HAP-1 (cell line): ENCODE results near the gene HMGB3.
"Not testable (repeated sequence)": the region's sequence is repeated elsewhere in the genome, so short reads cannot be mapped to it uniquely, and the experiment has no call there.

ENCODE experiments used
- DNase-seq, 2 experiments: peaks; one replicate each; pipeline ENCODE4 v3.0.0-alpha.2; 2016 to 2020; ENCODE audit warnings: low spot score in 2 of 2
- H3K27me3 ChIP-seq: fragments of 250-450 bp; sonication (Bioruptor Pico); 2 replicates; pipeline ENCODE4 v1.5.1; 2020; ENCODE audit warnings: low read depth, mild to moderate bottlenecking, moderate library complexity
- H3K36me3 ChIP-seq: fragments of 250-450 bp; sonication (Bioruptor Pico); replicated peaks from 2 replicates; pipeline ENCODE4 v1.5.1; 2020; ENCODE audit warnings: mild to moderate bottlenecking
- H3K4me1 ChIP-seq: fragments of 250-450 bp; sonication (Bioruptor Pico); 2 replicates; pipeline ENCODE4 v1.5.1; 2020; ENCODE audit warnings: mild to moderate bottlenecking
- H3K4me3 ChIP-seq: fragments of 250-450 bp; sonication (Bioruptor Pico); 2 replicates; pipeline ENCODE4 v1.5.1; 2020; ENCODE audit warnings: mild to moderate bottlenecking, moderate library complexity
- H3K9me3 ChIP-seq: fragments of 250-450 bp; sonication (Bioruptor Pico); 2 replicates; pipeline ENCODE4 v1.5.1; 2020; ENCODE audit warnings: mild to moderate bottlenecking, moderate library complexity
- in situ Hi-C: fragments of 300-500 bp; cut with MboI; formaldehyde crosslinking; loops from 3 replicates; pipeline ENCODE4 v1.14.3; 2020; ENCODE audit warnings: low sequenced_read_pairs, inconsistent platforms, mixed read lengths

The HMGB3 gene

DNA sequence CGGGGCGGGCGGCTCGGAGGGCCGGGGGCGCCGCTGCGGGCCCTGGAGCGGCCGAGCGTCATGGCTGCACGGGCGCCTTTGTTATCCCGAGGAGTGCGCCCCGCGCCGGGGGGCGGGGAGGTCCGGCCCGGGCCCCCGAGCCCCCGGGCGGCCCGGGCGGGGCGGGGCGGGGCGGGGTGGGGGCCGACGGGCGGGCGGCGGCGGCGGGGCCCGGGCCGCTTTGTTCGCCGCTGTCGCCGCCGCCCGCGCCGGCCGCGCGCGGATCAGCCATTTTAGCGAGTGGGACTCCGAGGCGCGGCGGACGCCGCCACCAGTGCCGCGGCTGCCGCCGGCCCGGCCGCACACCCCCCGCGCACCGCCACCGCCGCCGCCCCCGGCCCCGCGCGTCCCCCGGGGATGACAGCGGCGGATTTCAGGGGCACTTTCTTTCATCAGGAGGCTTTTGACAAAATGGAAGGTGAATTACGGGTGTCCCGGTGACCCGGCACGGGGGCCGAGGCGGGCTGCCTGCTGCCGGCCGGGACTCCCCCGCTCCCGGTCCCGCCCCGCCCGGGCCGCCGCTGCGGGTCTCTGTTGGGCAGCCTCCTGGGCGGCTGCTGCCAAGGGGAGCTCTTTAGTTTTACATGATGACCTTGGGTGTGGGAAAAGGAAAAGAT lies 1.2 kb downstream of the HMGB3 start:
- peaks cover 6% of the 10 kb centered on the region; the same call in 1 of the 2 replicates for H3K4me1 ChIP-seq
- peak in 1 of 2 experiments; percentile 37 for DNase-seq
- in situ Hi-C loops, result loop anchor here (5.0 kb wide), 1 partner anchor 82 kb away; no protein-coding TSS in a partner anchor

DNA sequence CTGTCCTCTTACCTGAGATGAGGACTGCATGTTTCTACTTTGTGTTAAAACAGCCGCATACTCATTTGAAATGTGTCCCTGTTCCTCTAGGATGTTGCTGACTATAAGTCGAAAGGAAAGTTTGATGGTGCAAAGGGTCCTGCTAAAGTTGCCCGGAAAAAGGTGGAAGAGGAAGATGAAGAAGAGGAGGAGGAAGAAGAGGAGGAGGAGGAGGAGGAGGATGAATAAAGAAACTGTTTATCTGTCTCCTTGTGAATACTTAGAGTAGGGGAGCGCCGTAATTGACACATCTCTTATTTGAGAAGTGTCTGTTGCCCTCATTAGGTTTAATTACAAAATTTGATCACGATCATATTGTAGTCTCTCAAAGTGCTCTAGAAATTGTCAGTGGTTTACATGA lies 4.6 kb downstream of the HMGB3 start:
- H3K9me3 ChIP-seq, DNase-seq, H3K4me3 ChIP-seq, H3K27me3 ChIP-seq, in situ Hi-C loops, H3K4me1 ChIP-seq: not testable (repeated sequence)
- peaks cover 34% of the 10 kb centered on the region for H3K36me3 ChIP-seq

More for the DNA sequence above, 1.2 kb downstream of the HMGB3 start:
- Histone ChIP-seq H3K4me3 (peak overlapping the region; percentile 42), H3K9me3 (no peaks in the 10 kb centered on the region), H3K36me3 (peaks cover 34% of the 10 kb centered on the region), H3K27me3 (no peaks in the 10 kb centered on the region)

DNA sequence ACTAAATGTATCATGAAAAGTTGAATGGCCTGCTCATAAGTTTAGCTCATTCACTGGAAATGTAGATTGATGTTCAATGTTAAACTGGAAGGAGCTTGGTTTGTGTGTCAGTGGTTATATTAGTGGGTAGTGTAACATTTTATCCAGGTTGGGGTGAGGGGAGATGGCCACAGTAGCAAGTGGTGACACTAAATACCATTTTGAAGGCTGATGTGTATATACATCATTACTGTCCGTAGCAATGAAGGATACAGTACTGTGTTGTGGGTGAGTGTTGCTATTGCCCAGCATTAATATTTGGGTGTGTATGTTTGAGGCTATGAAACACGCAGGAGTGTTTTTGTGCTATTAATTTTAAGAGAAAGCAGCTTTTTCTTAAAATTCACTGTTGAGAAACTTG lies 6.3 kb downstream of the HMGB3 start:
- no peak for DNase-seq
- H3K27me3 ChIP-seq, result no peaks in the 10 kb centered on the region
- no peak overlapping the region for H3K4me3 ChIP-seq
- H3K36me3 ChIP-seq, result peaks cover 34% of the 10 kb centered on the region
- H3K4me1 ChIP-seq, result peaks cover 2% of the 10 kb centered on the region; the same call in 1 of the 2 replicates
- no peaks in the 10 kb centered on the region for H3K9me3 ChIP-seq
- in situ Hi-C loops, result no loop called here

DNA sequence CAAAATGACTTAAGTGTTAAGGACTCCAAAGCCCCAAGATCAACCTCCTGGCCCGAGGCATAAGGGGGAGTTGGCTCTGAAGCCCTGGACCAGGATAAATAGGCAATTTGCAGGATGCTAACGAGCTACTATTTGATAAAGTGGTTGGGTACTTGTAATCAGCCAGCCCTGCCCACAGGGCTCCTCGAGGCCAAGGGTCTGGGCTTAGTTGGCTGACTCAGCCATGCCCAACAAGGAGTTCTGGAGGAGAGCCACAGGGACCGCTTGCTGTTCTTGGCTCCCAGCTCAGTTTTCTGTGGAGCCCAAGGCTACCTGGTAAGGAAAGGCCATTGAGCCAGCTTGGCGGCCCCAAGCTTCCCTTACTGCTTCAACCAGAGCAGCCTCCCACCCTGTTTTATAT lies 7.8 kb downstream of the HMGB3 start:
- DNase-seq, result no peak
- Histone ChIP-seq H3K36me3 (peaks cover 29% of the 10 kb centered on the region), H3K9me3 (no peaks in the 10 kb centered on the region), H3K4me1 (no peaks in the 10 kb centered on the region), H3K4me3 (no peak overlapping the region), H3K27me3 (no peaks in the 10 kb centered on the region)
- in situ Hi-C loops, result loop anchor here (10.0 kb wide), 1 partner anchor 216 kb away; no protein-coding TSS in a partner anchor

DNA sequence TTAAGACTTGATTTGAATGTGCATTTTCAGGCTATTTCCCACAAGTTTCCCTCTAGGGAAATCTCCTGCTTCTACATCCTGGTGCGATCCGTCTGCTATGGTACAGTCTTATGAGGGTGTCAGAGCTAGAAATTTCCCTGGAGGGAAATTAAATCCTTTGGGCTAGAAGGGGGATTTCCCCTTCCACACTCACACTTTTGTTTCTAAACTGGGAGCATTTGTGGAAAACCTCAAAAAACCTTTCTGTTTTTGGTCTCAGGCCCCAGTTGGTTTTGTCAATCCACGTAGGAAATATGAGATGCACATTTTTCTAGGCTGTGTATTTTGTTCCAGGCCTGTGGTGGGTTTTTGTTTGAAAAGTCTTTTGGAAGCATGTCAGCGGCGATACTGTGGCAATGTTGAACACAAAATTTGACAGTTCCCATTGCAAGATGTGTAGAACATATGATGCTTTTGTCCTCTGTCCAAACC lies 17.8 kb downstream of the HMGB3 start:
- Histone ChIP-seq H3K4me1 (no peaks in the 10 kb centered on the region), H3K27me3 (no peaks in the 10 kb centered on the region), H3K9me3 (no peaks in the 10 kb centered on the region), H3K4me3 (no peak overlapping the region), H3K36me3 (no peaks in the 10 kb centered on the region)
- in situ Hi-C loops, result no loop called here
- DNase-seq, result no peak

DNA sequence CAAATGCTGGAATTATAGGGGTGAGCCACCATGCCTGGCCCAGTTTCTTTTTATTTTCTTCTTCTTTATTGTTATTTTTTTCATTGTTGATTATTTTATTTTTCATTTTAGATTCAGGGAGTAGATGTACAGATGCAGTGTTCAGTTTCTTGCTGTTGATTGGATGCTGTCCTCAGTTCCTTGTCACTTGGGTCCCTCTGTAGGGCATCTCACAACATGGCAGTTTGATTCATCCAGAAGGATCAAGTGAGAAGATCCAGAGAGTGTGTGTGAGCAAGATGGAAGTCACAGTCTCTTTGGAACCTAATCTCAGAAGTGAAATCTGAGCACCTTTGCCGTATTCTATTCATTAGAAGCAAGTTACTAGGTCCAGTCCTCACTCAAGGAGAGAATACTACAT lies 20.9 kb downstream of the HMGB3 start:
- DNase-seq, result no peak
- no peaks in the 10 kb centered on the region for H3K9me3 ChIP-seq
- no peak overlapping the region for H3K4me3 ChIP-seq
- in situ Hi-C loops, result no loop called here
- no peaks in the 10 kb centered on the region for H3K36me3 ChIP-seq
- no peaks in the 10 kb centered on the region for H3K4me1 ChIP-seq
- H3K27me3 ChIP-seq, result no peaks in the 10 kb centered on the region

DNA sequence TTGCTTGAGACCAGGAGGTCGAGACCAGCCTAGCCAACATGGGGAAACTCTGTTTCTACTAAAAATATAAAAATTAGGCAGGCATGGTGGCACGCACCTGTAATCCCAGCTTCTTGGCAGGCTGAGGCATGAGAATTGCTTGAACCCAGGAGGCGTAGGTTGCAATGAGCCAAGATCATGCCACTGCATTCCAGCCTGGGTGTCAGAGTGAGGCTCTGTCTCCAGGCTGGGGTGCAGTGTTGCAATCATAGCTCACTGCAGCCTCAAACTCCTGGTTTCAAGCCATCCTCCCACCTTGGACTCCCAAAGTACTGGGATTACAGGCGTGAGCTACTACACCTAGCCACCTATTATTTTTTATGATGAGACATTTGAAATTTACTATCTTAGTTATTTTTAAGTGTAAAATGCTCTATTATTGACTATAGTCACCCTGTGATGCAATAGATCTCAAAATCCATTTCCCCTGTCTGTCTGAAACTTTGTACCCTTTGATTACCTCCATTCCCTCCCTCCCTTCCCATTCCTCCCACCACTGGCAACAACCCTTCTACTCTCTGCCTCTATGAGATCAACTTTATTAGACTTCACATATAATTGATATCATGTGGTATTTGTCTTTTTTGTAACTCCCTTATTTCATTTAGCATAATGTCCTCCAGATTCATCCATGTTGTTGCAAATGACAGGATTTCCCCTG lies 23.4 kb downstream of the HMGB3 start:
- no peaks in the 10 kb centered on the region; the same call in 1 of the 2 replicates for H3K9me3 ChIP-seq
- H3K4me3 ChIP-seq, result no peak overlapping the region
- no peaks in the 10 kb centered on the region for H3K27me3 ChIP-seq
- in situ Hi-C loops, result no loop called here
- no peaks in the 10 kb centered on the region for H3K36me3 ChIP-seq
- DNase-seq, result no peak
- no peaks in the 10 kb centered on the region for H3K4me1 ChIP-seq

DNA sequence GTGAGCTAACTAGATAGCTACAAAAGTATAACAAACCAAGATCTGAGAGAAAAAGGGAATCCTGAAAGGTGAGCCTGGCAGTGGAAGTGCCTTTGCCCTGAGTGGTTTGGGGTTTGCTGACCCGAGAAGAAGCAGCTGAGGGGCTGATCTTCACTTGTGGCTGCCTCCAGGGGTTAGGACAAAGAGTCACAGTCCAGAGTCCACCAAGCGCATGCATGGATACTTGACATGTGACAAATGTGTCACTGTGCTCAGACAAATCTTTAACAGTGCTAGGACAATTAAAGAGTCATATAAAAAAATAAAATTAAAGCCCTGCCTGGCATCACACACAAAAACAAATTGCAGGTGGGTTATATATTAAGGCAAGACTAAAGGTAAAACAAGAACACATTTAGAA lies 26.4 kb downstream of the HMGB3 start:
- Histone ChIP-seq H3K4me3 (no peak overlapping the region), H3K9me3 (peaks cover 3% of the 10 kb centered on the region), H3K36me3 (no peaks in the 10 kb centered on the region), H3K4me1 (no peaks in the 10 kb centered on the region), H3K27me3 (no peaks in the 10 kb centered on the region)
- in situ Hi-C loops, result no loop called here
- DNase-seq, result no peak

DNA sequence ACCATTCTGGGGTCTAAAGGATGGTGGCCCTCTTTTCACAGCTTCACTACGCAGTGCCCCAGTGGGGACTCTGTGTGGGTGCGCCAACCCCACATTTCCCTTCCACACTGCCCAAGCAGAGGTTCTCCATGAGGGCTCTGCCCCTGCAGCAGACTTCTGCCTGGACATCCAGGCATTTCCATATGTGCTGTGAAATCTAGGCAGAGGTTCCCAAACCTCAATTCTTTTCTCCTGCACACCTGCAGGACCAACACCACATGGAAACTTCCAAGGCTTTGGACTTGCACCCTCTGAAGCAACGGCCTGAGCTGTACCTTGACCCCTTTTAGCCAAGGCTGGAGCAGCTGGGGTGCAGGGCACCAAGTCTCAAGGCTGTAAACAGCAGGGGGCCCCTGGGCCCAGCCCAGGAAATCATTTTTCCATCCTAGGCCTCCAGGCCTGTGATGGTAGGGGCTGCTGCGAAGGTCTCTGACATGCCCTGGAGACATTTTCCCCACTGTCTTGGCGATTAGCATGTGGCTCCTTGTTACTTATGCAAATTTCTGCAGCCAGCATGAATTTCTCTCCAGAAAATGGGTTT lies 30.1 kb downstream of the HMGB3 start:
- Histone ChIP-seq H3K27me3 (no peaks in the 10 kb centered on the region), H3K9me3 (peaks cover 3% of the 10 kb centered on the region), H3K4me1 (no peaks in the 10 kb centered on the region), H3K36me3 (no peaks in the 10 kb centered on the region), H3K4me3 (no peak overlapping the region)
- in situ Hi-C loops, result no loop called here
- DNase-seq, result no peak

DNA sequence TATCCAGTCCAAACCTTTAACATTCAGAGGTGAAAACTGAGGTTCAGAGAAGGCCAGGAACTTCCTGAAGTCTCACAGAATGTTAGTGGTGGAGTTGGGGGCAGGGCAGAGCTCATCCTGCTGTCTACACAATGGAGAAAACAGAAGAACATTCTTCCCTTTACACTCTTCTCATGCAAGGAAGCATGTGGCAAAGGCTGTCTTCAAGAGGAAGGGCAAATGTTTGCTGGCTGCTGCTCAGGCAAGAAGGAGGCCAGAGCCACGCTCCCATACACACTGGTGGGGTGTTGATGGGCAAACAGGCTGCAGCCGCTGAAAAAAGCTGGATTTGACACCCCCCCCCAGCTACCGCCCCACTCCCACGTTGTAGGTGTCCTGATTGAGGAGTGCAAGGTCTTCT lies 32.5 kb downstream of the HMGB3 start:
- in situ Hi-C loops, result no loop called here
- Histone ChIP-seq H3K4me3 (no peak overlapping the region), H3K27me3 (no peaks in the 10 kb centered on the region), H3K4me1 (no peaks in the 10 kb centered on the region), H3K9me3 (peaks cover 3% of the 10 kb centered on the region), H3K36me3 (no peaks in the 10 kb centered on the region)
- no peak for DNase-seq

DNA sequence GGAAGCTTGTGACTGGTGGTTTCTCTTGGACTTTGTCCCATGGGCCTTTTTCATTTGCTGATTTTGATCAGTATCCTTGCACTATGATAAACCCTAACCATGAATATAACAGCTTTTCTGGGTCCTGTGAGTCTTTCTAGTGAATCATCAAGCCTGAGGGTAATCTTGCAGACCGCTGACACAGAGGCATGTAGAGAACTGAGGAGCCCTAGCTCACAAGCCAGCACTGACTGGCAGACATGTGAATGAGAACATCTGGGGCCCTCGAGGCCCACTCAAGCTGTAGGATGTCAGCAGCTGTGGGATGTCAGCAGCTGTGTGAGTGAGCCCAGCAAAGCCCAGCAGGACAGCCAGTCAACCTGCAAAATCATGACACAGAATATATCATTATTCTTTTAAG lies 36.7 kb downstream of the HMGB3 start:
- H3K9me3 ChIP-seq, result no peaks in the 10 kb centered on the region
- no peaks in the 10 kb centered on the region for H3K27me3 ChIP-seq
- H3K4me1 ChIP-seq, result no peaks in the 10 kb centered on the region
- in situ Hi-C loops, result no loop called here
- no peak for DNase-seq
- no peaks in the 10 kb centered on the region for H3K36me3 ChIP-seq
- H3K4me3 ChIP-seq, result no peak overlapping the region

DNA sequence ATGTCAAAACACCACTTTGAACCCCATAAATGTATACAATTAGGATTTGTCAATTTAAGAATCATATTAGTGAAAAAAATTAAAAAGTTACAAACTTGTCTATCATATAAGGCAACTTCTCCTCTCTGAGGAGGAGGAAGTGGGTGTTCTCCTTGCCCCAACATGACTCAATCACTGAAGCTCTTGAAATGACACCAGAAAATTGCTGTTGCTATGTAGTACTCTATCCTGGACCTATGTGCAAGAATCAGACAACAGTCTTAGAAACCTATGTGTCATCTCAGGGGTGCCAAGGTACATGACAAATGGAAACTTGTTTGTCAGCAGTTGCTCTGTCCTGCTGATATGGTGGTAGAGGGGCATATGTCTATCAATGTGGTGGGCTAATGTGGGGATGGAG lies 47.7 kb downstream of the HMGB3 start:
- H3K4me1 ChIP-seq, result no peaks in the 10 kb centered on the region
- H3K36me3 ChIP-seq, result no peaks in the 10 kb centered on the region
- H3K27me3 ChIP-seq, result 0 out of 2 replicates have a peak, but pooled peaks cover 4% of the 10 kb centered on the region
- H3K9me3 ChIP-seq, result no peaks in the 10 kb centered on the region
- H3K4me3 ChIP-seq, result no peak overlapping the region
- in situ Hi-C loops, result no loop called here
- DNase-seq, result no peak

DNA sequence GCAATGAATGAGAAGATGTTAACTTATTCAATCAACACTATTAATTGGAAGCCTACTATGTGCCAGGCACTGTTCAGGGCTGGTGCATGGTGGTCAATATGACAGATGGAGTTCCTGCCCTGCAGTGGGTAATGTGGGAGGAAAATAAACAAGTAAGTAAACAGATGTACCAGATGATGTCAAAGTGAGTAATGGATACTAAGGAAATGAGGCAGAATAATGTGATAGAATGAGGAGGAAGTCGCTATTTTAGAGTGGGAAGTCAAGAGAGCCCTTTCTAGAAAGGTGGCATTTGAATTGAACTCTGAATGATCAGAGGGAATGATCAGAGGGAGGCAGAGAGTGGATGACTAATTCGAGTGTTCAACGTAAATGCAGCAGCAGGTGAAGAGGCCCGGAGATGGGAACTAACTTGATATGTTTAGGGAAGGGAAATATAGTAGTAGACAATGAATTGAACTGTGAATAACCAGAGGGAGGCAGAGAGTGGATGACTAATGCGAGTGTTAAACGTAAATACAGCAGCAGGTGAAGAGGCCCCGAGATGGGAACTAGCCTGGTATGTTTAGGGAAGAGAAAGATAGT lies 48.3 kb downstream of the HMGB3 start:
- Histone ChIP-seq H3K27me3 (0 out of 2 replicates have a peak, but pooled peaks cover 4% of the 10 kb centered on the region), H3K36me3 (no peaks in the 10 kb centered on the region), H3K4me3 (no peak overlapping the region), H3K4me1 (no peaks in the 10 kb centered on the region), H3K9me3 (no peaks in the 10 kb centered on the region)
- DNase-seq, result no peak
- in situ Hi-C loops, result no loop called here

DNA sequence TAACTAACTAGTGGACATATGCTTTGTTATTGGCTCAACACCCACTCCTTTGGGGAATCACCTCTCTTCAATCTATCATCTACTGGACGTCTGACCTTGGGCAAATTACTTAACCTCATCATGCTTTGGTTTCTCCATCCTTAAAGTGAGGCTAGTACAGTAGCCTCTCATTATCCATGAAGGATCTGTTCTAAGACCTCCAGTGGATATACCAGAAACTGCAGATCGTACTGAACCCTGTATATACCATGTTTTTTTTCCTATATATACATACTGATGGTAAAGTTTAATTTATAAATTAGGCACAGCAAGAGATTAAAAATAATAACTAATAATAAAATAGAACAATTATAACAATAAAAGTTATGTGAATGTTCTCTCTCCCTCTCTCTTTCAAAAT lies 56.2 kb downstream of the HMGB3 start:
- no peak for DNase-seq
- no peaks in the 10 kb centered on the region; the same call in 1 of the 2 replicates for H3K27me3 ChIP-seq
- no peaks in the 10 kb centered on the region for H3K9me3 ChIP-seq
- H3K36me3 ChIP-seq, result no peaks in the 10 kb centered on the region
- no peak overlapping the region for H3K4me3 ChIP-seq
- in situ Hi-C loops, result no loop called here
- H3K4me1 ChIP-seq, result no peaks in the 10 kb centered on the region
